ENCODE results near the gene SFSWAP. TPM values are rescaled to one million over a fixed set of nuclear protein-coding genes. Genes with fewer than 3 reads are reported as not detected.

The SFSWAP gene
- total and polyA plus RNA-seq, 2 of the 8 experiments (the other 6 are each of a cell fraction or from before 2014, with no cell fraction given) = 36.5 to 49.5 TPM

GRCh38 chr12:131693149-131693548, 17.7 kb upstream of the SFSWAP start:
- Histone ChIP-seq H3K23ac (ENCODE audit: insufficient read length) (no peak overlapping the region), H3K14ac (ENCODE audit: insufficient read length) (no peak overlapping the region), H2BK5ac (ENCODE audit: low read depth, low read length) (no peak overlapping the region), H2BK12ac (ENCODE audit: low read depth, low read length) (no peak overlapping the region), H2AFZ (ENCODE audit: low read length) (no peak overlapping the region), H3K4ac (replicated peaks; ENCODE audit: insufficient read length, low read depth, low read length) (no peak overlapping the region), H2BK120ac (replicated peaks; ENCODE audit: low read depth, low read length) (no peak overlapping the region), H2AK5ac (ENCODE audit: low read depth, low read length) (no peak overlapping the region), H4K8ac (ENCODE audit: extremely low read depth, insufficient read depth, low read length) (no peak overlapping the region), H3K27me3 (replicated peaks in 1 of 4; ENCODE audit: control insufficient read depth in 3 of 4, extremely low read depth in 1 of 4, insufficient read depth in 3 of 4, low read length in 3 of 4) (no peaks in the 10 kb centered on the region), H3K36me3 (ENCODE audit: control insufficient read depth in 2 of 4, insufficient read depth in 4 of 4, low read length in 3 of 4) (no peaks in the 10 kb centered on the region), H4K91ac (replicated peaks; ENCODE audit: insufficient read length, low read length) (no peak overlapping the region), H3K9me3 (ENCODE audit: insufficient read depth in 2 of 2, low read depth in 1 of 2, low read length in 1 of 2) (no peaks in the 10 kb centered on the region; a peak in 1 of 4 replicates), H3K79me1 (ENCODE audit: low read depth, low read length) (no peaks in the 10 kb centered on the region), H3K4me3 (ENCODE audit: extremely low read depth in 1 of 4, insufficient read depth in 2 of 4, low read depth in 3 of 4, low read length in 4 of 4) (no peak overlapping the region), H3K4me2 (ENCODE audit: insufficient read depth in 1 of 2, low read depth in 2 of 2, low read length in 2 of 2) (no peak overlapping the region), H4K20me1 (replicated peaks in 1 of 2; ENCODE audit: control insufficient read depth in 1 of 2, insufficient read depth in 2 of 2, low read length in 2 of 2) (peaks cover 0 to 2% of the 10 kb centered on the region in 2 experiments), H3K79me2 (ENCODE audit: control insufficient read depth in 1 of 2, insufficient read depth in 2 of 2, low read length in 2 of 2) (no peaks in the 10 kb centered on the region), H3K18ac (ENCODE audit: extremely low read depth, low read length) (no peak overlapping the region), H3K4me1 (replicated peaks in 1 of 4; ENCODE audit: control insufficient read depth in 3 of 4, insufficient read depth in 4 of 4, low read length in 3 of 4) (no peaks in the 10 kb centered on the region), H3K27ac (ENCODE audit: low read depth, low read length) (no peak overlapping the region), H2BK15ac (ENCODE audit: low read length) (no peak overlapping the region), H3K23me2 (ENCODE audit: low read depth, low read length) (peaks cover 12% of the 10 kb centered on the region; the same call in 1 of the 2 replicates), H3K9ac (replicated peaks in 1 of 4; ENCODE audit: extremely low read depth in 1 of 4, low read depth in 3 of 4, low read length in 3 of 4) (no peak overlapping the region), H3K56ac (replicated peaks; ENCODE audit: insufficient read length, low read depth, low read length) (no peak overlapping the region), H4K5ac (ENCODE audit: insufficient read length, low read depth, low read length) (no peak overlapping the region), H2BK20ac (ENCODE audit: low read length) (no peak overlapping the region)
- POLR2A ChIA-PET (ENCODE audit: partially characterized antibody) = interaction anchor here (1.3 to 1.4 kb wide), 2 partner anchors 17 to 18 kb away, joined by 3 to 4 read pairs; partner anchors contain the start of gene SFSWAP
- peak in 1 of 2 experiments; percentile 23 for DNase-seq (ENCODE audit: low read depth in 1 of 2, low spot score in 2 of 2)
- FAIRE-seq = no peak
- CTCF ChIA-PET (ENCODE audit: partially characterized antibody) = interaction anchor here (0.6 to 1.4 kb wide), 3 partner anchors 12 to 130 kb away, joined by 3 to 4 read pairs (median 3); no protein-coding TSS in a partner anchor
- 82% methylated on average over 10 of the region's 10 CpGs; no CpG with 5 or more reads in 1 of the 2 experiments for WGBS, 2 experiments (ENCODE audit: extremely low coverage in 1 of 2, insufficient coverage in 1 of 2, insufficient read length in 1 of 2, insufficient replicate concordance in 2 of 2, low coverage in 1 of 2, low lambda C conversion rate in 2 of 2, missing lambda C conversion rate in 1 of 2)
- no peak for TF ChIP-seq USF2 (IDR thresholded peaks at IDR 0.05; ENCODE audit: low read length)
- no peak for TF ChIP-seq TAF7 (optimal IDR thresholded peaks at IDR 0.05; ENCODE audit: borderline replicate concordance, low read depth, low read length)
- no peak for TF ChIP-seq BACH1 (IDR thresholded peaks at IDR 0.05; ENCODE audit: low read length)
- no peak for TF ChIP-seq SIRT6 (IDR thresholded peaks at IDR 0.05; ENCODE audit: low read length)
- no peak for TF ChIP-seq SIN3A (conservative IDR thresholded peaks at IDR 0.05 in 1 of 2, IDR thresholded peaks at IDR 0.05 in 1 of 2; ENCODE audit: low read depth in 1 of 2, low read length in 2 of 2)
- no peak for TF ChIP-seq EZH2 (IDR thresholded peaks at IDR 0.05; ENCODE audit: low read depth, low read length, severe bottlenecking)
- no peak for TF ChIP-seq NANOG (IDR thresholded peaks at IDR 0.05; ENCODE audit: insufficient read depth, low read depth, low read length, poor library complexity, severe bottlenecking)
- no peak for TF ChIP-seq TCF12 (IDR thresholded peaks at IDR 0.05; ENCODE audit: low read depth, low read length)
- no peak for TF ChIP-seq SUZ12 (IDR thresholded peaks at IDR 0.05; ENCODE audit: low read length)
- TF ChIP-seq SP2 (IDR thresholded peaks at IDR 0.05; ENCODE audit: low read length) = no peak
- no peak for TF ChIP-seq TEAD4 (IDR thresholded peaks at IDR 0.05; ENCODE audit: low read depth, low read length)
- no peak for TF ChIP-seq POU5F1 (IDR thresholded peaks at IDR 0.05; ENCODE audit: low read depth, low read length)
- no peak for TF ChIP-seq SIX5 (IDR thresholded peaks at IDR 0.05; ENCODE audit: low read depth, low read length)
